Muscle of leg (tissue), 11 donors: ENCODE measurements around the gene CHST11. TPM values are rescaled to one million over a fixed set of nuclear protein-coding genes. Genes with fewer than 3 reads are reported as not detected.

ENCODE experiments used
- DNase-seq: peaks from one replicate; pipeline ENCODE4 v3.0.0; 2013
- H3K27ac ChIP-seq: one replicate; pipeline ENCODE4 v1.5.1; 2013; ENCODE audit warnings: mild to moderate bottlenecking, low read length, control low read depth
- H3K27me3 ChIP-seq: one replicate; pipeline ENCODE4 v1.6.1; 2013; ENCODE audit warnings: low read length; ENCODE audit not compliant: control insufficient read depth, insufficient read depth
- H3K36me3 ChIP-seq: one replicate; pipeline ENCODE4 v1.6.1; 2013; ENCODE audit warnings: low read length; ENCODE audit not compliant: control insufficient read depth, insufficient read depth
- H3K4me1 ChIP-seq: one replicate; pipeline ENCODE4 v1.6.1; 2013; ENCODE audit warnings: low read length; ENCODE audit not compliant: control insufficient read depth, insufficient read depth
- H3K4me3 ChIP-seq: one replicate; pipeline ENCODE4 v1.5.1; 2013; ENCODE audit warnings: low read length, control low read depth
- H3K9me3 ChIP-seq: replicated peaks from 2 replicates; pipeline ENCODE4 v1.6.1; 2013; ENCODE audit warnings: low read depth, low read length; ENCODE audit not compliant: control insufficient read depth
- WGBS: methylation state at CpG from one replicate; pipeline ENCODE4 v1.1.5; 2013; ENCODE audit warnings: missing lambda C conversion rate; ENCODE audit not compliant: insufficient coverage; 5-methylcytosine and 5-hydroxymethylcytosine counted together
- polyA plus RNA-seq, 8 donors: library from polyadenylated mRNA; unstranded; fragments of 120-200 nt; gene quantifications; one replicate each; pipeline versions ENCODE4 v1.2.1 to v1.2.3, GENCODE V29; 2013; ENCODE audit warnings: inconsistent platforms in 1 of 8, low replicate concordance in 1 of 8; ENCODE audit not compliant: insufficient read length in 8 of 8, insufficient read depth in 1 of 8
- total RNA-seq: library from RNA; stranded (reverse); fragments of 120-200 nt; gene quantifications from one replicate; pipeline ENCODE4 v1.2.4, GENCODE V29; 2013

CHST11 gene
- total and polyA plus RNA-seq, 9 donors, result 1.1 to 3.9 (median 2.3) TPM

- H3K4me3 ChIP-seq, result no peak overlapping the region
- H3K36me3 ChIP-seq, result no peaks in the 10 kb centered on the region
- DNase-seq, result no peak
- no peaks in the 10 kb centered on the region for H3K9me3 ChIP-seq
- H3K4me1 ChIP-seq, result no peaks in the 10 kb centered on the region
- peaks cover 2% of the 10 kb centered on the region for H3K27me3 ChIP-seq
- WGBS, result 86% methylated on average over 4 of the region's 9 CpGs
- no peak overlapping the region for H3K27ac ChIP-seq
Observed at GRCh38 chr12:104415342-104415980, 41.3 kb upstream of the CHST11 start.

GRCh38 chr12:104416136-104416535 is 40.6 kb upstream of the CHST11 start:
- WGBS, result 85% methylated on average over 4 of the region's 6 CpGs
- no peak for DNase-seq

GRCh38 chr12:104416585-104416984 is 40.2 kb upstream of the CHST11 start:
- Histone ChIP-seq H3K4me3 (no peak overlapping the region), H3K4me1 (no peaks in the 10 kb centered on the region), H3K9me3 (no peaks in the 10 kb centered on the region), H3K36me3 (no peaks in the 10 kb centered on the region), H3K27ac (no peak overlapping the region), H3K27me3 (peaks cover 2% of the 10 kb centered on the region)
- WGBS, result 0% methylated on average over 1 of the region's 1 CpG
- no peak for DNase-seq

More at GRCh38 chr12:104416136-104416535, 40.6 kb upstream of the CHST11 start:
- no peak overlapping the region for H3K27ac ChIP-seq
- H3K36me3 ChIP-seq, result no peaks in the 10 kb centered on the region
- H3K4me1 ChIP-seq, result no peaks in the 10 kb centered on the region
- H3K9me3 ChIP-seq, result no peaks in the 10 kb centered on the region
- H3K4me3 ChIP-seq, result no peak overlapping the region
- H3K27me3 ChIP-seq, result peaks cover 2% of the 10 kb centered on the region

- DNase-seq, result no peak
- H3K27me3 ChIP-seq, result peaks cover 3% of the 10 kb centered on the region
- no peaks in the 10 kb centered on the region for H3K9me3 ChIP-seq
- no peaks in the 10 kb centered on the region for H3K36me3 ChIP-seq
- WGBS, result no CpG with 5 or more reads among the region's 2 CpGs
- H3K4me3 ChIP-seq, result no peak overlapping the region
- no peak overlapping the region for H3K27ac ChIP-seq
- H3K4me1 ChIP-seq, result no peaks in the 10 kb centered on the region
Observed at GRCh38 chr12:104419717-104420116, 37.0 kb upstream of the CHST11 start.

GRCh38 chr12:104420868-104421267 is 35.9 kb upstream of the CHST11 start:
- Histone ChIP-seq H3K9me3 (no peaks in the 10 kb centered on the region), H3K27me3 (peaks cover 3% of the 10 kb centered on the region), H3K27ac (no peak overlapping the region), H3K4me3 (no peak overlapping the region), H3K4me1 (no peaks in the 10 kb centered on the region), H3K36me3 (no peaks in the 10 kb centered on the region)
- DNase-seq, result no peak
- no CpG with 5 or more reads among the region's 2 CpGs for WGBS

GRCh38 chr12:104421343-104421742 is 35.4 kb upstream of the CHST11 start:
- WGBS, result no CpG with 5 or more reads among the region's 2 CpGs
- Histone ChIP-seq H3K27me3 (peaks cover 4% of the 10 kb centered on the region), H3K27ac (no peak overlapping the region), H3K9me3 (no peaks in the 10 kb centered on the region), H3K4me3 (no peak overlapping the region), H3K4me1 (no peaks in the 10 kb centered on the region), H3K36me3 (no peaks in the 10 kb centered on the region)
- no peak for DNase-seq

- H3K27me3 ChIP-seq, result peaks cover 5% of the 10 kb centered on the region
- no peaks in the 10 kb centered on the region for H3K9me3 ChIP-seq
- WGBS, result 80% methylated on average over 1 of the region's 1 CpG
- H3K36me3 ChIP-seq, result no peaks in the 10 kb centered on the region
- H3K4me3 ChIP-seq, result no peak overlapping the region
- no peak for DNase-seq
- H3K27ac ChIP-seq, result no peak overlapping the region
- no peaks in the 10 kb centered on the region for H3K4me1 ChIP-seq
Observed at GRCh38 chr12:104422441-104422840, 34.3 kb upstream of the CHST11 start.

GRCh38 chr12:104423273-104423672 is 33.5 kb upstream of the CHST11 start:
- Histone ChIP-seq H3K4me1 (no peaks in the 10 kb centered on the region), H3K27me3 (peaks cover 5% of the 10 kb centered on the region), H3K4me3 (no peak overlapping the region), H3K9me3 (no peaks in the 10 kb centered on the region), H3K36me3 (no peaks in the 10 kb centered on the region), H3K27ac (no peak overlapping the region)
- no peak for DNase-seq
- 60% methylated on average over 1 of the region's 3 CpGs for WGBS

- DNase-seq, result no peak
- Histone ChIP-seq H3K36me3 (no peaks in the 10 kb centered on the region), H3K27me3 (peaks cover 5% of the 10 kb centered on the region), H3K4me1 (no peaks in the 10 kb centered on the region), H3K9me3 (no peaks in the 10 kb centered on the region), H3K27ac (no peak overlapping the region), H3K4me3 (no peak overlapping the region)
- WGBS, result 81% methylated on average over 4 of the region's 5 CpGs
Observed at GRCh38 chr12:104423809-104424208, 32.9 kb upstream of the CHST11 start.

GRCh38 chr12:104424955-104425354 is 31.8 kb upstream of the CHST11 start:
- Histone ChIP-seq H3K9me3 (no peaks in the 10 kb centered on the region), H3K27ac (no peak overlapping the region), H3K36me3 (no peaks in the 10 kb centered on the region), H3K4me3 (no peak overlapping the region), H3K27me3 (peaks cover 5% of the 10 kb centered on the region), H3K4me1 (no peaks in the 10 kb centered on the region)
- no CpG with 5 or more reads among the region's 1 CpG for WGBS
- DNase-seq, result no peak

GRCh38 chr12:104425614-104426013 is 31.1 kb upstream of the CHST11 start:
- DNase-seq, result no peak
- peaks cover 5% of the 10 kb centered on the region for H3K27me3 ChIP-seq
- no peak overlapping the region for H3K27ac ChIP-seq
- H3K4me1 ChIP-seq, result no peaks in the 10 kb centered on the region
- H3K4me3 ChIP-seq, result no peak overlapping the region
- H3K36me3 ChIP-seq, result no peaks in the 10 kb centered on the region
- WGBS, result 52% methylated on average over 4 of the region's 4 CpGs
- H3K9me3 ChIP-seq, result no peaks in the 10 kb centered on the region
